ENCODE measurements around the gene ZNF66. TPM values are rescaled to one million over a fixed set of nuclear protein-coding genes. Genes with fewer than 3 reads are reported as not detected.

Gene ZNF66
- total RNA-seq: 2.1 and 5.3 TPM in 2 replicates

DNA sequence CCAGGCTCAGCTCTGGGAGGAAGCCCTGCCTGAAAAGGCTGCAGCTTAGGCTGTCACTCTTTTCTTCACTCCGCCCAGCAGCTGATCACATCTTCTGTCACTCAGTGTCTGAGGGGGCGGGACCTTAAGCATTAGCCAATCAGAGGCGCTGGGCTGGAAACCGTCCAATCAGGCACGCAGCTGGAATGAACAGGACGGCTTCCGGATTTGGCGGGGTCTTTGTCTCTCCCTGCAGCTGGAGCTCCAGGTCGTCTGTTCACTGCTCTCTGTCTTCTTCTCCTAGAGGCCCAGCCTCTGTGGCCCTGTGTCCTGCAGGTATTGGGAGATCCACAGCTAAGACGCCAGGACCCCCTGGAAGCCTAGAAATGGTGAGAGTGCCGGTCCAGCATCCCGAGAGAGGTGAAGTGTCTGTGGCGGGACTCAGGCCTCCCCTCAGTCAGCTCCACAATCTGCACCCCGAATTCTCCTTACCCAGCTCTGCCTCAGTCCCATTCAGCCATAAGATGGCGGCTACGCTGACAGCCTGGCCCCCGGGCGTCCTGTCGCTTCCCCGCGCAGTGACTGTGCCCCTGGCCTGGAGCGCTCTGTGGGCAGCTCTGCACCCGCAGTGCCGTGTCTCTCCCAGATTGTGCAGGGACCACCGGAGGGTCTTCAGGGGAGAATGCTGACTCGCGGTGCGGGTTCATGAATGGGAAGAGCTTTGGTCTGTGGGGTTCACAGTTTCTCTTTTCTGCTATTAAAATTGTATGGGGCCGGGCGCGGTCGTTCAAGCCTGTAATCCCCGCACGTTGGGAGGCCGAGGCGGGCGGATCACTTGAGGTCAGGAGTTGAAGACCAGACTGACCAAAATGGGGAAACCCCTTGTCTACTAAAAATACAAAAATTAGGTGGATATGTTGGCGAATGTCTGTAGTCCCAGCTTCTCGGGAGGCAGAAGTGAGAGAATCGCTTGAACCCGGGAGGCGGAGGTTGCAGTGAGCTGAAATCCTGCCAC lies at the start of gene ZNF66:
ZNF66 (plus strand) TSS at position 222 of the 994 bp plus-strand sequence; CDS start at position 366, 144 bp downstream.

Other genes starting within 250 kb of the ZNF66 start
- gene ZNF737, start 210.5 kb upstream of the ZNF66 start, total RNA-seq: 3.6 and 11.6 TPM in 2 replicates
- 5.0 and 10.3 TPM in 2 replicates for gene ZNF626, start 114.7 kb upstream of the ZNF66 start, total RNA-seq
- 5.8 and 12.5 TPM in 2 replicates for gene ZNF85, start 146.9 kb downstream of the ZNF66 start, total RNA-seq
- 2.8 and 9.9 TPM in 2 replicates for gene ZNF430, start 244.4 kb downstream of the ZNF66 start, total RNA-seq

Data from bladder microvascular endothelial cell (primary cell).